Measurements from ENCODE around the gene TSPAN2.

DNA sequence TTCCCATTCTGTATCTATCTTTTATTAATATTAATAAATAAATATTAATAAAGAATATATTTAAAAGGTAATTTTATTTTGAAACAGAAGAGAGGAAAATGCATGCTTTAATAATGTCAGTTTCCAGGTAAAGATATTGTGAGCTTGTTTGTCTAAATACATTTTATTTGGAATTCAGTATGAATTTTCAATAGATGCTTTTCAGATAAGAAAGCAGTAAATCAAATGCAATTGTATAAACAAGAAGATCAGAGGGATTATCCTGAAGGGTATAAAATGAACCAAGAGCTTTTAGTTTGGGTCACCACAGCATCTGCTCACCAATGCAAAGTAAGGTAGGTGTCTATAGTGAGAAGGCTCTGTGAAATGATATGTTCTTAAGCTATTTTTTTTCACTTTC lies 59.8 kb downstream of the TSPAN2 start, which contains the start of gene TSHB:
- TF ChIP-seq, protein P1, sequence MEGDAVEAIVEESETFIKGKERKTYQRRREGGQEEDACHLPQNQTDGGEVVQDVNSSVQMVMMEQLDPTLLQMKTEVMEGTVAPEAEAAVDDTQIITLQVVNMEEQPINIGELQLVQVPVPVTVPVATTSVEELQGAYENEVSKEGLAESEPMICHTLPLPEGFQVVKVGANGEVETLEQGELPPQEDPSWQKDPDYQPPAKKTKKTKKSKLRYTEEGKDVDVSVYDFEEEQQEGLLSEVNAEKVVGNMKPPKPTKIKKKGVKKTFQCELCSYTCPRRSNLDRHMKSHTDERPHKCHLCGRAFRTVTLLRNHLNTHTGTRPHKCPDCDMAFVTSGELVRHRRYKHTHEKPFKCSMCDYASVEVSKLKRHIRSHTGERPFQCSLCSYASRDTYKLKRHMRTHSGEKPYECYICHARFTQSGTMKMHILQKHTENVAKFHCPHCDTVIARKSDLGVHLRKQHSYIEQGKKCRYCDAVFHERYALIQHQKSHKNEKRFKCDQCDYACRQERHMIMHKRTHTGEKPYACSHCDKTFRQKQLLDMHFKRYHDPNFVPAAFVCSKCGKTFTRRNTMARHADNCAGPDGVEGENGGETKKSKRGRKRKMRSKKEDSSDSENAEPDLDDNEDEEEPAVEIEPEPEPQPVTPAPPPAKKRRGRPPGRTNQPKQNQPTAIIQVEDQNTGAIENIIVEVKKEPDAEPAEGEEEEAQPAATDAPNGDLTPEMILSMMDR (IDR thresholded peaks at IDR 0.05 in 8 of 11, conservative IDR thresholded peaks at IDR 0.05 in 3 of 11), result no peak
- no peak for TF ChIP-seq POLR2A (IDR thresholded peaks at IDR 0.05)
- no peak for TF ChIP-seq POLR2AphosphoS5 (IDR thresholded peaks at IDR 0.05)
